NCI-H748 (cell line): ENCODE data around the gene POLR2E.
A peak's percentile ranks its signal among the peaks of the same experiment; 100 is the strongest.

Source experiments
- DNase-seq: peaks from one replicate; lab custom pipeline; 2025; ENCODE audit not compliant: unreplicated experiment; lab: John Stamatoyannopoulos, UW

POLR2E gene

GRCh38 chr19:1111641-1112267 lies 16.6 kb upstream of the POLR2E start:
- DNase-seq: no peak

GRCh38 chr19:1110809-1111640 lies 15.8 kb upstream of the POLR2E start:
- DNase-seq: no peak

GRCh38 chr19:1109697-1110671 lies 14.8 kb upstream of the POLR2E start:
- no peak for DNase-seq

GRCh38 chr19:1109032-1109551 lies 13.9 kb upstream of the POLR2E start:
- DNase-seq: no peak

- no peak for DNase-seq
These were observed 13.3 kb upstream of the POLR2E start for GRCh38 chr19:1108291-1109031.

GRCh38 chr19:1107661-1108261 lies 12.6 kb upstream of the POLR2E start:
- DNase-seq: no peak

GRCh38 chr19:1106841-1107660 lies 11.9 kb upstream of the POLR2E start:
- no peak for DNase-seq

- no peak for DNase-seq
These were observed 11.0 kb upstream of the POLR2E start for GRCh38 chr19:1105873-1106840.

- peak; percentile 37 for DNase-seq
These were observed 10.1 kb upstream of the POLR2E start for GRCh38 chr19:1105008-1105872.

- peak; percentile 71 for DNase-seq
These were observed 9.3 kb upstream of the POLR2E start for GRCh38 chr19:1104311-1105007.

- peak; percentile 97 for DNase-seq
These were observed 8.6 kb upstream of the POLR2E start, which contains the start of gene GPX4 for GRCh38 chr19:1103708-1104310. Gene GPX4 (plus strand): TSS chr19:1103994. CDS start chr19:1104044, 50 bp downstream.

GRCh38 chr19:1103132-1103707 lies 8.0 kb upstream of the POLR2E start:
- no peak for DNase-seq

- no peak for DNase-seq
These were observed 7.4 kb upstream of the POLR2E start for GRCh38 chr19:1102407-1103131.

- DNase-seq: no peak
These were observed 6.1 kb upstream of the POLR2E start for GRCh38 chr19:1101337-1101698.
